GM12873 (cell line): ENCODE data around the gene WWOX.

Source experiments
- CTCF ChIP-seq: IDR thresholded peaks from 2 replicates; pipeline ENCODE4 v1.5.1; 2012; ENCODE audit warnings: low read depth, mild to moderate bottlenecking, moderate library complexity, low read length, control low read depth; ENCODE audit not compliant: insufficient read depth; ENCODE audit errors: missing control alignments

Gene WWOX

GRCh38 chr16:78761427-78761826 is 662.0 kb downstream of the WWOX start:
- no peak for TF ChIP-seq CTCF

- no peak for TF ChIP-seq CTCF
Measured at GRCh38 chr16:78762222-78762621, 662.8 kb downstream of the WWOX start.

GRCh38 chr16:78763821-78764440 is 664.5 kb downstream of the WWOX start:
- no peak for TF ChIP-seq CTCF

- no peak for TF ChIP-seq CTCF
Measured at GRCh38 chr16:78764478-78764877, 665.0 kb downstream of the WWOX start.

GRCh38 chr16:78768226-78768625 is 668.8 kb downstream of the WWOX start:
- no peak for TF ChIP-seq CTCF

GRCh38 chr16:78768718-78769117 is 669.3 kb downstream of the WWOX start:
- TF ChIP-seq CTCF = no peak

GRCh38 chr16:78770353-78771091 is 671.1 kb downstream of the WWOX start:
- peak; percentile 85 for TF ChIP-seq CTCF
